ENCODE data around the gene MYH15. TPM values are rescaled to one million over a fixed set of nuclear protein-coding genes. Genes with fewer than 3 reads are reported as not detected.
A peak's percentile ranks its signal among the peaks of the same experiment; 100 is the strongest.

Gene MYH15
- total and polyA plus RNA-seq, 8 donors = 0.05 to 0.70 (median 0.32) TPM

DNA sequence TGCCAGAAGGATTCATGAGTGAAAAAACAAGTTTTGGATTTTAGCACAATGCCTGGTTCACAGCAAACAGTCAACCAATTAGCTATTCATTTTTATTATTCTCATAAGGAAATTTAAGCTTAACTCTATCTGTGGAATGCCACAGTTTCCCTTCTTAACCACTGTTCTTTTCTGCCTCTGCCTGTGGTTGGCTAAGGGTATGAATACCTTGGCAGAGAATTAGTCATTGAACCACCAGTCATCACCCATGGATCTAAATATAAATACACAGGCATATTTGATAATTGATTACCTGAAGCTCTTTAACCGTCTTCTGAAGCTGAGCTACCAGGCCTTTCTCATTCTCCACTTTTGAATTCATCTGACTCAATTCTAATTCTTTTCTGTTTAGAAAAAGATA lies 79.9 kb downstream of the MYH15 start:
- H3K4me3 ChIP-seq = no peak overlapping the region
- no peaks in the 10 kb centered on the region for H3K27me3 ChIP-seq
- TF ChIP-seq, protein P1, sequence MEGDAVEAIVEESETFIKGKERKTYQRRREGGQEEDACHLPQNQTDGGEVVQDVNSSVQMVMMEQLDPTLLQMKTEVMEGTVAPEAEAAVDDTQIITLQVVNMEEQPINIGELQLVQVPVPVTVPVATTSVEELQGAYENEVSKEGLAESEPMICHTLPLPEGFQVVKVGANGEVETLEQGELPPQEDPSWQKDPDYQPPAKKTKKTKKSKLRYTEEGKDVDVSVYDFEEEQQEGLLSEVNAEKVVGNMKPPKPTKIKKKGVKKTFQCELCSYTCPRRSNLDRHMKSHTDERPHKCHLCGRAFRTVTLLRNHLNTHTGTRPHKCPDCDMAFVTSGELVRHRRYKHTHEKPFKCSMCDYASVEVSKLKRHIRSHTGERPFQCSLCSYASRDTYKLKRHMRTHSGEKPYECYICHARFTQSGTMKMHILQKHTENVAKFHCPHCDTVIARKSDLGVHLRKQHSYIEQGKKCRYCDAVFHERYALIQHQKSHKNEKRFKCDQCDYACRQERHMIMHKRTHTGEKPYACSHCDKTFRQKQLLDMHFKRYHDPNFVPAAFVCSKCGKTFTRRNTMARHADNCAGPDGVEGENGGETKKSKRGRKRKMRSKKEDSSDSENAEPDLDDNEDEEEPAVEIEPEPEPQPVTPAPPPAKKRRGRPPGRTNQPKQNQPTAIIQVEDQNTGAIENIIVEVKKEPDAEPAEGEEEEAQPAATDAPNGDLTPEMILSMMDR (IDR thresholded peaks at IDR 0.05) = no peak
- ATAC-seq (no peak), DNase-seq (no peak)
- no peak overlapping the region for H3K27ac ChIP-seq
- H3K9me3 ChIP-seq = peaks cover 0 to 8% of the 10 kb centered on the region in 2 donors
- no peaks in the 10 kb centered on the region for H3K36me3 ChIP-seq
- intact Hi-C loops (cut with DNase I) = no loop called here
- no peaks in the 10 kb centered on the region for H3K4me1 ChIP-seq

DNA sequence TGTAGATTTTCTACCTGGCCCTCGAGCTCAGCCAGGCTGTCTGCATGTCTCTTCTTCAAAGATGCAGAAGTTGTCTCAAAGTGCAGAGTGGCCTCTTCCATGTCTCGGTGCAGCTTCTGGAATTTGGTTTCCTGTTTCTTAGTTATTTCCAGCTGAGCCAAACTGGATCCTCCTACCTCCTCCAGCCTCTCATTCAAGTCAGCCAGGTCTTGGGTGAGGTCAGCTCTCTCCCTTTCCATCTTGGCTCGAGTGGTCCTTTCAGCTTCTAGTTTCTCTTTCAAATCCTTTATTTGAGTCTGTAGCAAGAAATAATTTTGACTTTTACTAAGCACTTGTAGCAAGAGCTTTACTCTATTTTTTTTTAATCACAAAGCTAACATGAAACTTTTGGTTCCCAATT lies 81.8 kb downstream of the MYH15 start:
- Histone ChIP-seq H3K27me3 (no peaks in the 10 kb centered on the region), H3K9me3 (peaks cover 0 to 8% of the 10 kb centered on the region in 2 donors), H3K27ac (no peak overlapping the region), H3K36me3 (no peaks in the 10 kb centered on the region), H3K4me3 (no peak overlapping the region), H3K4me1 (no peaks in the 10 kb centered on the region)
- peak; percentile 83 for ATAC-seq
- intact Hi-C loops (cut with DNase I) = no loop called here
- TF ChIP-seq, protein P1 (IDR thresholded peaks at IDR 0.05) = no peak
- peak in 1 of 4 donors; percentile 48 for DNase-seq

DNA sequence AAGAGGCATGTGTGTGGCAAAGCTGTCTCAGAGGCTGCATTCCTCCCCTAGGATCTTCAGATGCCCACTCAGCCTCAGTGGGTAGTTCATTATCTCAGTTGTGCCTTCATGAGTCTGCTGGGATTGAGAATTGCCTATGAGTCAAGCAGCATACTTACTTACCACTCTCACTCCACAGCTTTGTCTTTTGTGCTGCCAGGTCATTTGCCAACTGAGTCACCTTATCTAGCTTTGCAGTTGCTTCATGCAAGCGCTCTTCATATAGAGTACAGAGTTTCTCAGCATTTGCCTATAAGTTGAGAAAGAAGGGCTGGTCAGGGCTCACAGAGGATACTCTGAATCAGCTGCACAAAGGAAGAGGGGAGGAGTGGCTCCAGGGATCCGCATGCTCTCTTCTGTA lies 89.5 kb downstream of the MYH15 start:
- no peaks in the 10 kb centered on the region for H3K27me3 ChIP-seq
- H3K27ac ChIP-seq = no peak overlapping the region
- DNase-seq (no peak), ATAC-seq (no peak)
- H3K4me3 ChIP-seq = no peak overlapping the region
- H3K36me3 ChIP-seq = no peaks in the 10 kb centered on the region
- H3K4me1 ChIP-seq = no peaks in the 10 kb centered on the region
- TF ChIP-seq, protein P1 (IDR thresholded peaks at IDR 0.05) = no peak
- intact Hi-C loops (cut with DNase I) = no loop called here
- no peaks in the 10 kb centered on the region for H3K9me3 ChIP-seq

DNA sequence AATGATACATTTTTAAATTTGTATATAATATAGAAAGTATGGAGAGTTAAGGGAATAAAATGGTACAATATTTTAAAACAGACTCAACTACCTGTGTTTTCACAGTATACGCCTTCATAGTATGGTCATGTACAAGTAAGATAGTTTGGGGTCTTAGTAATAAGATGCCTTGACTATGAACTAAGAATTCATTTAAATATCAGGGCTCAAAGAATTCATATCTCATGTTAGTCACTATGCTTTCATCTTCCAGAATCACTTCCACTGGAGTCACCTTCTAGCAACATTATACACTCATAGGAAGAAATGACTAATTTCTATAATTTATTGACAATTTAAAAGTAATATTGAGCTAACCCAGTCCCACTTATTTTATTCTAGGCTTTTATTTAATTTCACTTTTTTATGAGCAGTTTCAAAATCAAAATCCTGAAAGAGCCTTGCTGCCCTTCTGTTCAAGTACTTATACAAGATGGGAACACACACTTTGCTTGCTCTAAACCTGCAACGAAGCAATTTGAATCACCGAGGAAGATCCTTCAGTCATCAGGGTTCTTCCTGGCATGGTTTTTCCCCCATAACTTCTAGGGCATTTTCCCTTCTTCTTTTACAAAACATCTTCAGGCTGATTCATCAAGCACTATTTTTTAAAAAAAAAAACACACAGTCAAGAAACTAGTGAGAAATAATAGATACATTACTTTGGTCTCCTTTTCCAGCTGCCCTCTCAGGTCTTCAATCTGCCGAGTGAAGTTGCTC lies 94.1 kb downstream of the MYH15 start:
- H3K4me1 ChIP-seq = peaks cover 0 to 5% of the 10 kb centered on the region in 2 donors
- intact Hi-C loops (cut with DNase I) = no loop called here
- no peak overlapping the region for H3K4me3 ChIP-seq
- TF ChIP-seq, protein P1 (IDR thresholded peaks at IDR 0.05) = no peak
- no peak for ATAC-seq
- DNase-seq = no peak
- H3K9me3 ChIP-seq = no peaks in the 10 kb centered on the region
- H3K36me3 ChIP-seq = no peaks in the 10 kb centered on the region
- no peaks in the 10 kb centered on the region for H3K27me3 ChIP-seq
- no peak overlapping the region for H3K27ac ChIP-seq

DNA sequence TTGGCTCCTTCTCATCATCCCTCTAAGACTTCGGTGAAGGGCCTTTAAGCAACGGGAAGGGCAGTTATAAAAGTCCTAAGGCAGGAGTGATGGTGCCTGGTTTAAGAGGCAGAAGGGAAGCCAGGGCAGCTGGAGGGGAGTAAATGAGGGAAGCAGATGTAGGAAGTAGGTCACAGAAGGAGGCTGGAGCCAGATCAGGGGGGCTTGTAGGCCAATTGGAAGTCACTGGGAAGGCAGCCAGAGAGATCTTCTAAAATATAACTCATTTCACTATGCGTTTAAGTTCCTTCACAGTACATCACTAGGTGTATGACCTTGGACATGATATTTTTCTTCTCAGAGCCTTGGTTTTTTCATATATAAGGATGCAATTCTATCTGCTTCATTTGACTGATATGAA lies 94.7 kb downstream of the MYH15 start:
- Histone ChIP-seq H3K4me3 (no peak overlapping the region), H3K27ac (no peak overlapping the region), H3K27me3 (no peaks in the 10 kb centered on the region), H3K4me1 (peaks cover 0 to 5% of the 10 kb centered on the region in 2 donors), H3K9me3 (no peaks in the 10 kb centered on the region), H3K36me3 (no peaks in the 10 kb centered on the region)
- ATAC-seq (no peak), DNase-seq (no peak)
- intact Hi-C loops (cut with DNase I) = no loop called here
- TF ChIP-seq, protein P1 (IDR thresholded peaks at IDR 0.05) = no peak

Data from left lung (tissue), 10 donors.